CD14-positive monocyte (primary cell): Measurements from ENCODE around the gene CDH4. TPM values are rescaled to one million over a fixed set of nuclear protein-coding genes. Genes with fewer than 3 reads are reported as not detected.

Experiments
- DNase-seq, 3 donors: peaks; one replicate each; pipeline ENCODE4 v3.0.0-alpha.2; 2011 to 2022
- H2AFZ ChIP-seq: 2 replicates; pipeline ENCODE4 v1.6.0; 2012; ENCODE audit warnings: mild to moderate bottlenecking, low read depth, low read length, inconsistent platforms; ENCODE audit not compliant: insufficient read depth, poor library complexity, severe bottlenecking
- H3K27ac ChIP-seq, 2 donors: 1 replicate in 1 of 2; 2 replicates in 1 of 2; pipeline ENCODE4 v1.5.1; 2012 to 2013; ENCODE audit warnings: low read length in 2 of 2, control low read depth in 1 of 2, inconsistent platforms in 1 of 2, low read depth in 1 of 2, mild to moderate bottlenecking in 1 of 2
- H3K27me3 ChIP-seq, 2 donors: one replicate each; pipeline versions ENCODE4 v1.6.0 to v1.6.1; 2011 to 2013; ENCODE audit warnings: low read length in 2 of 2; ENCODE audit not compliant: control insufficient read depth in 2 of 2, insufficient read depth in 2 of 2
- H3K36me3 ChIP-seq, 2 donors: replicated peaks in 1 of 2; 1 replicate in 1 of 2; 2 replicates in 1 of 2; pipeline versions ENCODE4 v1.5.1 to v1.6.1; 2012 to 2013; ENCODE audit warnings: low read length in 2 of 2, control low read depth in 1 of 2, inconsistent platforms in 1 of 2, mild to moderate bottlenecking in 1 of 2; ENCODE audit not compliant: insufficient read depth in 2 of 2, control insufficient read depth in 1 of 2
- H3K4me1 ChIP-seq, 2 donors: 1 replicate in 1 of 2; 2 replicates in 1 of 2; pipeline versions ENCODE4 v1.5.1 to v1.6.1; 2012 to 2013; ENCODE audit warnings: low read length in 2 of 2, control low read depth in 1 of 2, inconsistent platforms in 1 of 2, mild to moderate bottlenecking in 1 of 2, moderate library complexity in 1 of 2; ENCODE audit not compliant: insufficient read depth in 2 of 2, control insufficient read depth in 1 of 2
- H3K4me2 ChIP-seq: replicated peaks from 2 replicates; pipeline ENCODE3; 2012; ENCODE audit warnings: low read length, moderate library complexity, mild to moderate bottlenecking; ENCODE audit not compliant: poor library complexity, severe bottlenecking; ENCODE audit errors: extremely low read depth
- H3K4me3 ChIP-seq, 3 experiments: fragments of 200-600 bp in 1 of 3; sonication (generic) in 1 of 3; replicated peaks in 1 of 3; 1 replicate in 2 of 3; 2 replicates in 1 of 3; pipeline ENCODE4 v1.5.1; 2011 to 2013; ENCODE audit warnings: low read length in 3 of 3, mild to moderate bottlenecking in 3 of 3, control low read depth in 2 of 3, low read depth in 2 of 3, inconsistent platforms in 1 of 3, moderate library complexity in 1 of 3
- H3K79me2 ChIP-seq: 2 replicates; pipeline ENCODE4 v1.6.0; 2012; ENCODE audit warnings: mild to moderate bottlenecking, control low read depth, inconsistent platforms, low read length, moderate library complexity; ENCODE audit not compliant: insufficient read depth
- H3K9ac ChIP-seq: 2 replicates; pipeline ENCODE4 v1.6.0; 2017; ENCODE audit warnings: low read length, mild to moderate bottlenecking; ENCODE audit not compliant: insufficient read depth, poor library complexity, severe bottlenecking
- H3K9me3 ChIP-seq, 2 donors: replicated peaks in 1 of 2; 1 replicate in 1 of 2; 2 replicates in 1 of 2; pipeline versions ENCODE4 v1.5.1 to v1.6.1; 2012 to 2013; ENCODE audit warnings: low read length in 2 of 2, control low read depth in 1 of 2; ENCODE audit not compliant: control insufficient read depth in 1 of 2, insufficient read depth in 1 of 2
- H4K20me1 ChIP-seq: 2 replicates; pipeline ENCODE4 v1.6.0; 2012; ENCODE audit warnings: mild to moderate bottlenecking, low read length, control low read depth, moderate library complexity; ENCODE audit not compliant: insufficient read depth
- H3K27ac Mint-ChIP-seq, 7 donors: one replicate each; pipeline ENCODE4 v1.8.0; 2020; ENCODE audit warnings: mild to moderate bottlenecking in 7 of 7, mixed read lengths in 7 of 7, moderate library complexity in 6 of 7, inconsistent platforms in 2 of 7
- H3K27me3 Mint-ChIP-seq, 3 donors: one replicate each; pipeline ENCODE4 v1.8.0; 2021 to 2022; ENCODE audit warnings: low read depth in 3 of 3, mild to moderate bottlenecking in 3 of 3, mixed read lengths in 3 of 3, moderate library complexity in 3 of 3, inconsistent platforms in 1 of 3
- H3K36me3 Mint-ChIP-seq, 2 donors: one replicate each; pipeline ENCODE4 v1.8.0; 2020; ENCODE audit warnings: mixed read lengths in 2 of 2, inconsistent platforms in 1 of 2, mild to moderate bottlenecking in 1 of 2
- H3K4me1 Mint-ChIP-seq: one replicate; pipeline ENCODE4 v1.8.0; 2020; ENCODE audit warnings: mild to moderate bottlenecking, mixed read lengths
- H3K4me3 Mint-ChIP-seq, 2 donors: one replicate each; pipeline ENCODE4 v1.8.0; 2020; ENCODE audit warnings: mild to moderate bottlenecking in 2 of 2, mixed read lengths in 2 of 2, moderate library complexity in 1 of 2
- H3K9me3 Mint-ChIP-seq, 7 donors: one replicate each; pipeline ENCODE4 v1.8.0; 2020 to 2022; ENCODE audit warnings: mixed read lengths in 7 of 7, mild to moderate bottlenecking in 6 of 7, moderate library complexity in 6 of 7, inconsistent platforms in 2 of 7
- CTCF ChIP-seq: fragments of 200-600 bp; IDR thresholded peaks from one replicate; pipeline ENCODE4 v1.8.0; 2022; ENCODE audit warnings: antibody characterized with exemption, mild to moderate bottlenecking
- WGBS: methylation state at CpG from one replicate; pipeline ENCODE4 v1.1.5; 2013; ENCODE audit warnings: missing lambda C conversion rate; ENCODE audit not compliant: insufficient coverage; 5-methylcytosine and 5-hydroxymethylcytosine counted together
- intact Hi-C, 2 donors: fragments of 100-400 bp; cut with micrococcal nuclease; formaldehyde crosslinking; loops; one replicate each; pipeline versions ENCODE4 v1.15.0 to v1.15.1; 2023
- polyA plus RNA-seq, 3 donors: library from polyadenylated mRNA; depleted of rRNA in 1 of 3; unstranded in 2 of 3; stranded (reverse) in 1 of 3; fragments of 300-500 nt in 2 of 3; fragments of >200 nt in 1 of 3; fragmentation: Illumina TruSeq in 2 of 3; gene quantifications; 1 replicate in 2 of 3; 2 replicates in 1 of 3; pipeline ENCODE4 v1.2.3, GENCODE V29; 2012 to 2021

Gene CDH4
- polyA plus RNA-seq, 3 donors = not detected

DNA sequence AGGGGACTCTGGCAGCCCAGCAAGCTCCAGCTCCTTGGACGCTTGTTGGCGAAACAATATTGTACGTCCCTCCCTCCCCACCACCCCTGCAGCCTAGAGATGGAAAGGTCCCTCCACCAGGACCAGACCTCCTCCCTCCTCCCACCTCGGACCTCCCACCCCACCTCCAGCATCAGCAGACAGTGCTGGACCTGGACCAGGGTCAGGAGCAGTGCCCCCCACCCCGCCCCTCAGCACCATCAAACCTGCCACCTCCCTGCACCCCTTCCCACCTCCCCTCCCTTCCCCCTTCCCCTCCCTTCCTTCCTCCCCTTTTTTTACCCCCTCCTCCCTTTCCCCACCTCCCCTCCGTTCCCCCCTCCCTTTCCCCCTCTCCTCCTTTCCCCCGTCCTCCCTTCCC, 715.2 kb downstream of the CDH4 start:
- no peak for TF ChIP-seq CTCF
- Histone ChIP-seq H3K4me1 (no peaks in the 10 kb centered on the region), H3K27ac (no peak overlapping the region), H3K36me3 (peaks cover 0 to 1% of the 10 kb centered on the region in 2 donors), H2AFZ (no peak overlapping the region), H3K4me2 (no peak overlapping the region), H3K27me3 (peaks cover 2 to 21% of the 10 kb centered on the region in 2 donors), H3K79me2 (no peaks in the 10 kb centered on the region), H3K9me3 (peaks cover 0 to 3% of the 10 kb centered on the region in 2 donors), H3K4me3 (no peak overlapping the region), H3K9ac (no peak overlapping the region), H4K20me1 (no peaks in the 10 kb centered on the region)
- peaks cover 0 to 12% (median 4%) of the 10 kb centered on the region in 7 donors for H3K9me3 Mint-ChIP-seq
- intact Hi-C loops = no loop called here
- peaks cover 21 to 43% (median 28%) of the 10 kb centered on the region in 3 donors for H3K27me3 Mint-ChIP-seq
- H3K36me3 Mint-ChIP-seq = peaks cover 2 to 3% of the 10 kb centered on the region in 2 donors
- H3K27ac Mint-ChIP-seq = no peak overlapping the region
- no peaks in the 10 kb centered on the region for H3K4me1 Mint-ChIP-seq
- no peak for DNase-seq
- WGBS = 96% methylated on average over 4 of the region's 7 CpGs
- no peak overlapping the region for H3K4me3 Mint-ChIP-seq

GRCh38 chr20:61968036-61968810, 716.2 kb downstream of the CDH4 start:
- no peak for DNase-seq
- H3K4me3 Mint-ChIP-seq = no peak overlapping the region
- peaks cover 20 to 39% (median 28%) of the 10 kb centered on the region in 3 donors for H3K27me3 Mint-ChIP-seq

More at GRCh38 chr20:61968036-61968810, 716.2 kb downstream of the CDH4 start:
- Histone ChIP-seq H3K27ac (no peak overlapping the region), H3K36me3 (peaks cover 5 to 11% of the 10 kb centered on the region in 2 donors), H2AFZ (no peak overlapping the region), H3K9me3 (peaks cover 2 to 11% of the 10 kb centered on the region in 2 donors), H3K4me2 (no peak overlapping the region), H3K4me3 (no peak overlapping the region), H3K4me1 (no peaks in the 10 kb centered on the region), H3K27me3 (peaks cover 2 to 21% of the 10 kb centered on the region in 2 donors), H3K79me2 (no peaks in the 10 kb centered on the region), H3K9ac (no peak overlapping the region), H4K20me1 (no peaks in the 10 kb centered on the region)
- Mint-ChIP-seq H3K27ac (no peak overlapping the region), H3K4me1 (no peaks in the 10 kb centered on the region), H3K36me3 (peaks cover 12% of the 10 kb centered on the region in 2 donors), H3K9me3 (peaks cover 5 to 18% (median 8%) of the 10 kb centered on the region in 7 donors)
- intact Hi-C loops = no loop called here
- 92% methylated on average over 19 of the region's 22 CpGs for WGBS
- TF ChIP-seq CTCF = no peak
